ENCODE measurements around the gene NBEA. TPM values are rescaled to one million over a fixed set of nuclear protein-coding genes. Genes with fewer than 3 reads are reported as not detected.
"Not testable (repeated sequence)": the region's sequence is repeated elsewhere in the genome, so short reads cannot be mapped to it uniquely, and the experiment has no call there.

Gene NBEA, protein sequence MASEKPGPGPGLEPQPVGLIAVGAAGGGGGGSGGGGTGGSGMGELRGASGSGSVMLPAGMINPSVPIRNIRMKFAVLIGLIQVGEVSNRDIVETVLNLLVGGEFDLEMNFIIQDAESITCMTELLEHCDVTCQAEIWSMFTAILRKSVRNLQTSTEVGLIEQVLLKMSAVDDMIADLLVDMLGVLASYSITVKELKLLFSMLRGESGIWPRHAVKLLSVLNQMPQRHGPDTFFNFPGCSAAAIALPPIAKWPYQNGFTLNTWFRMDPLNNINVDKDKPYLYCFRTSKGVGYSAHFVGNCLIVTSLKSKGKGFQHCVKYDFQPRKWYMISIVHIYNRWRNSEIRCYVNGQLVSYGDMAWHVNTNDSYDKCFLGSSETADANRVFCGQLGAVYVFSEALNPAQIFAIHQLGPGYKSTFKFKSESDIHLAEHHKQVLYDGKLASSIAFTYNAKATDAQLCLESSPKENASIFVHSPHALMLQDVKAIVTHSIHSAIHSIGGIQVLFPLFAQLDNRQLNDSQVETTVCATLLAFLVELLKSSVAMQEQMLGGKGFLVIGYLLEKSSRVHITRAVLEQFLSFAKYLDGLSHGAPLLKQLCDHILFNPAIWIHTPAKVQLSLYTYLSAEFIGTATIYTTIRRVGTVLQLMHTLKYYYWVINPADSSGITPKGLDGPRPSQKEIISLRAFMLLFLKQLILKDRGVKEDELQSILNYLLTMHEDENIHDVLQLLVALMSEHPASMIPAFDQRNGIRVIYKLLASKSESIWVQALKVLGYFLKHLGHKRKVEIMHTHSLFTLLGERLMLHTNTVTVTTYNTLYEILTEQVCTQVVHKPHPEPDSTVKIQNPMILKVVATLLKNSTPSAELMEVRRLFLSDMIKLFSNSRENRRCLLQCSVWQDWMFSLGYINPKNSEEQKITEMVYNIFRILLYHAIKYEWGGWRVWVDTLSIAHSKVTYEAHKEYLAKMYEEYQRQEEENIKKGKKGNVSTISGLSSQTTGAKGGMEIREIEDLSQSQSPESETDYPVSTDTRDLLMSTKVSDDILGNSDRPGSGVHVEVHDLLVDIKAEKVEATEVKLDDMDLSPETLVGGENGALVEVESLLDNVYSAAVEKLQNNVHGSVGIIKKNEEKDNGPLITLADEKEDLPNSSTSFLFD (N-terminal part only)
- 10 to 100 TPM; 17.7 to 21.6 (median 18.3) TPM for polyA plus RNA-seq (ENCODE audit: insufficient read length in 3 of 3)

- DNase-seq (ENCODE audit: low read depth in 3 of 3, low spot score in 2 of 3): no peak
Observed at GRCh38 chr13:34941835-34942731, at the start of gene NBEA. Gene NBEA, plus strand, starts transcription at chr13:34942270. Its CDS starts 551 bp downstream, at chr13:34942821.

- no peak for DNase-seq (ENCODE audit: low read depth in 3 of 3, low spot score in 2 of 3)
Observed at GRCh38 chr13:34894756-34895155, 47.3 kb upstream of the NBEA start.

- no peak for DNase-seq (ENCODE audit: low read depth in 3 of 3, low spot score in 2 of 3)
Observed at GRCh38 chr13:34897220-34897619, 44.9 kb upstream of the NBEA start.

GRCh38 chr13:34899888-34900287, 42.2 kb upstream of the NBEA start:
- DNase-seq (ENCODE audit: low read depth in 3 of 3, low spot score in 2 of 3): no peak

DNA sequence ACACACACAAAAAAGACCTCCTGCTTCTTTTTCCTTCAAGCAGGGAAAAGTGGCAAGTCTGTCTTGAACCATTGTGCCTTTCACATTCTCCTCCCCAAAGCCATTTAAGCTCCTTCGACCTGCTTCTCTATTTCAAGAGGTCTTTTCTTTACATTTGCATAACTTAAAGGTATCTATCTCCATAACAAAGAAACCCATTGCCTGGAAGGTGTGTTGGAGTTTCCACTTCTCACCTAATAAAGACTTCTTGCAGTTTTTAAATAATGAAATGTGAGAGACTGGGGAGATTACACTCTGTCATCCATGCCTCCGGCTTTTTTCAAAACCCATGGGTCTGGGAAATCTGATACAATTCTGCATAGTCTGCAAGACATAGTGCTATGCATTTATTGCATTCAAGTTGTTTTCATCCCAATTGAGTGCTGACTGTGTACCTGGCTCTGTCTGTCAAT, 41.8 kb upstream of the NBEA start:
- no peak for DNase-seq (ENCODE audit: low read depth in 3 of 3, low spot score in 2 of 3)

- no peak for DNase-seq (ENCODE audit: low read depth in 3 of 3, low spot score in 2 of 3)
Observed at GRCh38 chr13:34901572-34901971, 40.5 kb upstream of the NBEA start.

DNA sequence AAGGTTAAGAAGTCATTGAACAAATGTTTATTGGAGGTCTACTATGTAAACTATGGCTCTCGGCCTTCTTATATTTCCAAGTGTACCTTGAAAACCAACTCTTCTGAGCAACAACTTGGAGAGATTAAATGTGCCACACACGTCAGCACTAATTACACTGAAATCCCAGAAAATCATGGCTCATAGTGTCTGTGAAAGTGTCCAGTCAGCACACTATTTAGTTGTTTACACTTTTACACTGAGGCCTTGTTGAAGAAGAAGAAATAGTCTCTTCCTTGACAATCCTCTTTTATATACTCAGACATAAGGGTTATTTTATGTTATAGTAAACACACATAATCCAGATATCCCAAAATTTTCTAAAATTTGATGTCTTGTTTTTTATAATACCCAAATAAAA, 30.9 kb upstream of the NBEA start:
- DNase-seq (ENCODE audit: low read depth in 3 of 3, low spot score in 2 of 3): no peak

- no peak for DNase-seq (ENCODE audit: low read depth in 3 of 3, low spot score in 2 of 3)
Observed at GRCh38 chr13:34913040-34913439, 29.0 kb upstream of the NBEA start.

- DNase-seq (ENCODE audit: low read depth in 3 of 3, low spot score in 2 of 3): no peak
Observed at GRCh38 chr13:34914416-34914815, 27.7 kb upstream of the NBEA start.

- DNase-seq (ENCODE audit: low read depth in 3 of 3, low spot score in 2 of 3): no peak
Observed at GRCh38 chr13:34926508-34926907, 15.6 kb upstream of the NBEA start.

DNA sequence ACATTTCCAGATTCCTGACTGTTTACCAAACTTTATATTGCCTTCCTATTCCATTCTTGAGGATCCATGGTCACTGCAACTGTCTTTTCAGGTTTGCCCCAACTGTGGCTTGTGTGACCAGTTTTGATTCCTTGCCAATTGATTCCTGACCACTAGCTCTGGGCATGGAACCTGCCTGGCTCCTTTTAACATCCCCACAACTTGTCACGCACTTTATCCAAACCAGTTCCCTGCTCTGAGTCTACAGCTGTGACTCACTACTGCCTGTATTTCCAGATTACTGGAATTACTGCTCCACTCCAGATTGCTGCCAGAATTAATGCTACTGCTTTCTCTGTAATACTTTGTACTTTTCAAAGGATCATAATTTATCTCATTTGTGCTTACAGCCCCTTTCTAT, 13.4 kb upstream of the NBEA start:
- DNase-seq (ENCODE audit: low read depth in 3 of 3, low spot score in 2 of 3): not testable (repeated sequence)

DNA sequence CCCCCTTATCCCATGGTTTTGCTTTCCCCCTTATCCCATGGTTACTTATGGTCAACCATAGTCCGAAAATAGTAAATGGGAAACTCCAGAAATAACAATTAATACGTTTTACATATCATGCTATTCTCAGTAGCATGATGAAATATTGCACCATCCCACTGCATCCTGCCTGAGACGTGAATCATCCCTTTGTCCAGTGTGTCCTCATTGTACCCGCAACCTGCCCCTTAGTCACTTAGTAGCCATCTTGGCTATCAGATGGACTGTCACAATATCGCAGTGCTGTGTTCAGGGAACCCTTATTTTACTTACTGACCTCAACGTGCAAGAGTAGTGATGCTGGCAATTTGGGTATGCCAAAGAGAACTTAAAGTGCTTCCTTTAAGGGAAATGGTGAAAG, 10.5 kb upstream of the NBEA start:
- no peak for DNase-seq (ENCODE audit: low read depth in 3 of 3, low spot score in 2 of 3)

DNA sequence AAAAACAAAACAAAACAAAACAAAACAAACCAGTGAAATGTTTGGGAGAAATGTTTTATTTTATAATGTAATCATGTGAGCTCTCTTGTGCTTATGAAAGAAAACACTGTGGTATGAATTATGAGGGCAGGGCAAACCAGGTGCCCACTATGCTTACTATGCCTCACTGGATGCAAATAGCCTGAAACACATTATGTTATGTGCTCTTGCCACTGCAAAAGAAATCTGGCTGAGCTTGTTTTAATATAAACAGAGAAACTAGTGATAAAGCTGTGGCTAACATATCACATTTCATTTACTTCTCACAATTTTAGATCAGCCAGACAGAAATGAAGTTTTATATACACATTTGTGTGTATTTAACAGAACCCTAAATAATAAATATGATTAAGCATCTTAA, 8.7 kb upstream of the NBEA start:
- no peak for DNase-seq (ENCODE audit: low read depth in 3 of 3, low spot score in 2 of 3)

DNA sequence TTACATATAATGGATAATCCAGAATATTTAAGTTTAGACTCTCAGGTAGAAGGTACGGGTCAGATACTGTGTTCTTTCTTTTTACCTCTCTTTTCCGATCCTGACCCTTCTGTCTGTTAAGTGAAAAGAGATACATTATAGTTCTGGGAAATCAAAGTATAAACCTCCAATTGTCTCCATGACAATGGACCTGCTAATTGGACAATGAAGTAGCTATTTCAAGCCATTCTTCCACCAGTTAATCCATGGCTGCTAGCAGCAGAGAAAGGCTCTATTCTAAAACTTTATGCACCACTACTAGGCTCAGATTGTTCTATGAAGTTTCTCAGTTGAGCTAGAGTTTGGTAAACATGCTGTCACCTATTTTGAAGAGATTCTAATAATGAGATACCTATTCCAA, 8.3 kb upstream of the NBEA start:
- DNase-seq (ENCODE audit: low read depth in 3 of 3, low spot score in 2 of 3): no peak

DNA sequence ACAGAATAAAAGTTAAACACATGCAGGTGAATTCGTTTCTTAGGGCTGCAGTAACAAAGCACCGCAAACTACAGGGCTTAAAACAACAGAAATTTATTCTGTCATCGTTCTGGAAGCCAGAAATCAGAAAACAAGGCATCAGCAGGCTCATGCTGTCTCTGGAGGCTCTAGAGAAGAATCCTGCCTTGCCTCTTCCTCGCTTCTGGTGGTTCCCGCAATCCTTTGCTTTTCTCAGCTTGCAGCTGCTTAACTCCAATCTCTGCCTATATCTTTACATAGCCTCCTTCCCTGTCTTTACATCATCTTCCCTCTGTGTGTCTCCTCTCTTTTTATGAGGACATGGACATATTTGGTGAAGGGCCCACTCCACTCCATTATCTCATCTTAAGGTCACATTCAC, 6.2 kb upstream of the NBEA start:
- no peak for DNase-seq (ENCODE audit: low read depth in 3 of 3, low spot score in 2 of 3)

DNA sequence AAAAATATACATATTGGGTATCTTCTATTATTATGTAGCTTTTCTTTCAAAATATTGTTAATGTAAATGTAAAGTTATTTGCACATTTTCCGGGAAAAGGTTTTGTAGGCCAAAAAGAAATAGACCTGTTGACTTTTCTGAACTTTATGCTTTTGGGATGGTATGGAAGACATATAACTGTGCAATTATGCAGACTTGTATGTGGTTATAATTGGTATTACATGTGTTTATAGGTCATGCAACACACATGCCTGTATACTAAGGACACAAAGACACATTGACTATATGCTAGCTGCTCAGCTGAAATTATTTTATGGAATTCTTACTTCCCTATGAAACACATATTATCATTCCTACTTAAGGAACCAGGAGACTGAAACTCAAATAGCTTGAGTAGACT, 2.3 kb upstream of the NBEA start:
- DNase-seq (ENCODE audit: low read depth in 3 of 3, low spot score in 2 of 3): no peak

DNA sequence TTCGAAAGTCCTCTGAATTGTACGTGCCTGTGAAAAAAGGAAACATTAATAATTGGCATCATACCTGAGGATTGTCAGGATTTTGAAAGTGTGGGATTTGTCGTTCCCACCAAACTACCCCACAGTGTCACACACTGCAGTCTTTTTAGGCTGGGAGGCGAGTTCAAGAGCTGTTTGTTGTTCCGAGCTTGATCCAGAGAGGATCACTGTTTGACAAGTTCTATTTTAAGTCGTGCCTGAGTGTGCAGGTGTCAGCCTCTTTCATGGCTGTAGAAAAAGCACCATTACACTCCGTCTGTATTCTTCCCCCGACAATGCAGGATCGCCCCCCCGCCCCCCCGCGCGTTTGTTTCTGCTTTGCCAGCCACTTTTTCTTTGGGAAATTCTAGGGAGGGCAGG, 635 bp upstream of the NBEA start:
- DNase-seq (ENCODE audit: low read depth in 3 of 3, low spot score in 2 of 3): no peak

- no peak for DNase-seq (ENCODE audit: low read depth in 3 of 3, low spot score in 2 of 3)
Observed at GRCh38 chr13:34942732-34943435, 814 bp downstream of the NBEA start.

DNA sequence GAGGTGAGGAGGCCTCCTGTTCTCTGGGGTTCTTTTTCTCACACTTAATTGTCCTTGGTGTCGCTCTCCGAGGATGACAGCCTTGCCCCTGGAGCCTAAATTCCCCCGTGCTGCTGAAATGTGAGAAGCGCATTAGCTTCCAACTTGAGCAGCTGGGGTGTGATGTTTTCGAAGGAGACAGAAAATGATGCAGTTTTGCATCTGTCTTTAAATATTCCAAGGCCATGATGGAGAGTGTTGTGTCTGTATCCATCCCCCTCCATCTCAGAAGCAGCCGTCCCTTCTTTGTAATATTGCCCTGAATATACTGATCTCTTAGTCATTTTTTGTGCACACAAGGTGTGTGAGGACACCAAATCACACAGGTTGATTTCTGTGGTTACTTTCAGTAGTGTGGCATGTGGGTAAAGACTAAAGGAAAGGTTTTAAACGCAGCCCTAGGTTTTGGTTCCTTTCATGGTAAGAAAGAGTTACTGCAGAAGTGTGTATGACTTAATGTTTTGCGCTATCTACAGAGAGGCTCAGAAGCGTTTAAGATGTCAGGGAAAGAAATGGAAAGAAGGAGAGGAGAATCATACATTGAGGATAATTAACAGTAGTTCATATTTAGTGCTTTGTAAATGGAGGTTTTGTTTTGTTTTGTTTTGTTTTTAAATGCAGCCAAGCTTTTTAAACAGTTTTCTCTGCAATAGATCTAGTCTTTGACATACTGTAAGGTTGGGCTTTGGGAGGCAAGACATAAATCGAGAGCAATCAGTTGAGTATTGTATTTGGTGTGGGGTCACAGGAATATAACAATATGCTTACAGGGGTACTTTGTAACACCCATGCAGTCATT, 1.6 kb downstream of the NBEA start:
- no peak for DNase-seq (ENCODE audit: low read depth in 3 of 3, low spot score in 2 of 3)
